Measurements from ENCODE around the gene IL17A.

Gene IL17A

GRCh38 chr6:52221302-52221701, 35.1 kb downstream of the IL17A start:
- H4K5ac ChIP-seq (ENCODE audit: low read length) = no peak overlapping the region
- no peaks in the 10 kb centered on the region for H3K79me2 ChIP-seq (ENCODE audit: control insufficient read depth, insufficient read depth, low read length)
- H3K23ac ChIP-seq (ENCODE audit: low read length) = no peak overlapping the region
- H3K9ac ChIP-seq (ENCODE audit: low read length) = no peak overlapping the region
- no peaks in the 10 kb centered on the region for H3K4me1 ChIP-seq (ENCODE audit: control insufficient read depth, low read depth, low read length)
- H4K8ac ChIP-seq (ENCODE audit: low read depth, low read length) = no peak overlapping the region
- no CpG with 5 or more reads among the region's 3 CpGs for WGBS (ENCODE audit: extremely low coverage, insufficient coverage, low lambda C conversion rate)
- no peak overlapping the region for H3K4ac ChIP-seq (ENCODE audit: low read depth, low read length)
- H3K27ac ChIP-seq (ENCODE audit: low read depth, low read length) = no peak overlapping the region
- H3K18ac ChIP-seq (ENCODE audit: low read length) = no peak overlapping the region
- no peak overlapping the region for H3K56ac ChIP-seq (ENCODE audit: low read length)
- no peak overlapping the region for H2AK5ac ChIP-seq (ENCODE audit: low read length)
- no peaks in the 10 kb centered on the region for H3K36me3 ChIP-seq (ENCODE audit: control insufficient read depth, insufficient read depth, low read length)
- no peak overlapping the region for H3K4me3 ChIP-seq (ENCODE audit: low read length)
- no peak overlapping the region for H2BK15ac ChIP-seq (replicated peaks; ENCODE audit: low read depth)
- H2BK120ac ChIP-seq (ENCODE audit: low read depth, low read length) = no peak overlapping the region
- no peak overlapping the region for H3K4me2 ChIP-seq (ENCODE audit: low read length)
- DNase-seq = no peak
- H2BK5ac ChIP-seq (ENCODE audit: low read length) = no peak overlapping the region
- no peaks in the 10 kb centered on the region for H3K27me3 ChIP-seq (ENCODE audit: insufficient read depth, low read length, poor library complexity)
- no peaks in the 10 kb centered on the region for H3K79me1 ChIP-seq (ENCODE audit: low read length)

- Histone ChIP-seq H4K5ac (ENCODE audit: low read length) (no peak overlapping the region), H3K4me1 (ENCODE audit: control insufficient read depth, low read depth, low read length) (no peaks in the 10 kb centered on the region), H3K9ac (ENCODE audit: low read length) (no peak overlapping the region), H3K4me3 (ENCODE audit: low read length) (no peak overlapping the region), H3K23ac (ENCODE audit: low read length) (no peak overlapping the region), H3K4ac (ENCODE audit: low read depth, low read length) (no peak overlapping the region), H3K4me2 (ENCODE audit: low read length) (no peak overlapping the region), H2BK15ac (replicated peaks; ENCODE audit: low read depth) (no peak overlapping the region), H3K18ac (ENCODE audit: low read length) (no peak overlapping the region), H4K8ac (ENCODE audit: low read depth, low read length) (no peak overlapping the region), H3K79me1 (ENCODE audit: low read length) (no peaks in the 10 kb centered on the region), H2BK5ac (ENCODE audit: low read length) (no peak overlapping the region), H2AK5ac (ENCODE audit: low read length) (no peak overlapping the region), H3K36me3 (ENCODE audit: control insufficient read depth, insufficient read depth, low read length) (no peaks in the 10 kb centered on the region), H3K56ac (ENCODE audit: low read length) (no peak overlapping the region), H3K27ac (ENCODE audit: low read depth, low read length) (no peak overlapping the region), H2BK120ac (ENCODE audit: low read depth, low read length) (no peak overlapping the region), H3K27me3 (ENCODE audit: insufficient read depth, low read length, poor library complexity) (no peaks in the 10 kb centered on the region), H3K79me2 (ENCODE audit: control insufficient read depth, insufficient read depth, low read length) (no peaks in the 10 kb centered on the region)
- no peak for DNase-seq
- no CpG with 5 or more reads among the region's 1 CpG for WGBS (ENCODE audit: extremely low coverage, insufficient coverage, low lambda C conversion rate)
These were observed 41.3 kb downstream of the IL17A start for GRCh38 chr6:52227495-52227894.

GRCh38 chr6:52230685-52231084, 44.5 kb downstream of the IL17A start:
- WGBS (ENCODE audit: extremely low coverage, insufficient coverage, low lambda C conversion rate) = no CpG with 5 or more reads among the region's 1 CpG
- no peak overlapping the region for H3K27ac ChIP-seq (ENCODE audit: low read depth, low read length)

GRCh38 chr6:52231406-52232127, 45.4 kb downstream of the IL17A start:
- Histone ChIP-seq H3K79me1 (ENCODE audit: low read length) (no peaks in the 10 kb centered on the region), H2AK5ac (ENCODE audit: low read length) (no peak overlapping the region), H3K18ac (ENCODE audit: low read length) (no peak overlapping the region), H3K9ac (ENCODE audit: low read length) (no peak overlapping the region), H4K8ac (ENCODE audit: low read depth, low read length) (no peak overlapping the region), H2BK15ac (replicated peaks; ENCODE audit: low read depth) (no peak overlapping the region), H2BK5ac (ENCODE audit: low read length) (no peak overlapping the region), H3K4ac (ENCODE audit: low read depth, low read length) (no peak overlapping the region), H3K4me1 (ENCODE audit: control insufficient read depth, low read depth, low read length) (no peaks in the 10 kb centered on the region), H3K27ac (ENCODE audit: low read depth, low read length) (no peak overlapping the region), H3K56ac (ENCODE audit: low read length) (no peak overlapping the region), H3K23ac (ENCODE audit: low read length) (no peak overlapping the region), H2BK120ac (ENCODE audit: low read depth, low read length) (no peak overlapping the region), H3K27me3 (ENCODE audit: insufficient read depth, low read length, poor library complexity) (no peaks in the 10 kb centered on the region), H4K5ac (ENCODE audit: low read length) (no peak overlapping the region), H3K4me2 (ENCODE audit: low read length) (no peak overlapping the region), H3K36me3 (ENCODE audit: control insufficient read depth, insufficient read depth, low read length) (no peaks in the 10 kb centered on the region), H3K79me2 (ENCODE audit: control insufficient read depth, insufficient read depth, low read length) (no peaks in the 10 kb centered on the region), H3K4me3 (ENCODE audit: low read length) (no peak overlapping the region)
- no CpG with 5 or more reads among the region's 8 CpGs for WGBS (ENCODE audit: extremely low coverage, insufficient coverage, low lambda C conversion rate)
- DNase-seq = no peak

More at GRCh38 chr6:52230685-52231084, 44.5 kb downstream of the IL17A start:
- no peak overlapping the region for H3K4me2 ChIP-seq (ENCODE audit: low read length)
- no peak overlapping the region for H2BK5ac ChIP-seq (ENCODE audit: low read length)
- H2BK15ac ChIP-seq (replicated peaks; ENCODE audit: low read depth) = no peak overlapping the region
- H3K27me3 ChIP-seq (ENCODE audit: insufficient read depth, low read length, poor library complexity) = no peaks in the 10 kb centered on the region
- H3K4me1 ChIP-seq (ENCODE audit: control insufficient read depth, low read depth, low read length) = no peaks in the 10 kb centered on the region
- no peak for DNase-seq
- no peak overlapping the region for H3K18ac ChIP-seq (ENCODE audit: low read length)
- H3K56ac ChIP-seq (ENCODE audit: low read length) = no peak overlapping the region
- H3K23ac ChIP-seq (ENCODE audit: low read length) = no peak overlapping the region
- H3K4me3 ChIP-seq (ENCODE audit: low read length) = no peak overlapping the region
- no peaks in the 10 kb centered on the region for H3K79me1 ChIP-seq (ENCODE audit: low read length)
- H3K4ac ChIP-seq (ENCODE audit: low read depth, low read length) = no peak overlapping the region
- H2AK5ac ChIP-seq (ENCODE audit: low read length) = no peak overlapping the region
- H2BK120ac ChIP-seq (ENCODE audit: low read depth, low read length) = no peak overlapping the region
- H3K79me2 ChIP-seq (ENCODE audit: control insufficient read depth, insufficient read depth, low read length) = no peaks in the 10 kb centered on the region
- no peak overlapping the region for H4K8ac ChIP-seq (ENCODE audit: low read depth, low read length)
- no peaks in the 10 kb centered on the region for H3K36me3 ChIP-seq (ENCODE audit: control insufficient read depth, insufficient read depth, low read length)
- no peak overlapping the region for H3K9ac ChIP-seq (ENCODE audit: low read length)
- no peak overlapping the region for H4K5ac ChIP-seq (ENCODE audit: low read length)

GRCh38 chr6:52233005-52233404, 46.8 kb downstream of the IL17A start:
- no peak overlapping the region for H4K5ac ChIP-seq (ENCODE audit: low read length)
- H2BK5ac ChIP-seq (ENCODE audit: low read length) = no peak overlapping the region
- H3K4ac ChIP-seq (ENCODE audit: low read depth, low read length) = no peak overlapping the region
- no CpG with 5 or more reads among the region's 4 CpGs for WGBS (ENCODE audit: extremely low coverage, insufficient coverage, low lambda C conversion rate)
- no peak overlapping the region for H3K23ac ChIP-seq (ENCODE audit: low read length)
- no peak overlapping the region for H3K4me2 ChIP-seq (ENCODE audit: low read length)
- H4K8ac ChIP-seq (ENCODE audit: low read depth, low read length) = no peak overlapping the region
- H3K79me1 ChIP-seq (ENCODE audit: low read length) = no peaks in the 10 kb centered on the region
- no peaks in the 10 kb centered on the region for H3K36me3 ChIP-seq (ENCODE audit: control insufficient read depth, insufficient read depth, low read length)
- no peak overlapping the region for H2BK120ac ChIP-seq (ENCODE audit: low read depth, low read length)
- no peak overlapping the region for H3K18ac ChIP-seq (ENCODE audit: low read length)
- H3K27me3 ChIP-seq (ENCODE audit: insufficient read depth, low read length, poor library complexity) = no peaks in the 10 kb centered on the region
- no peak overlapping the region for H2AK5ac ChIP-seq (ENCODE audit: low read length)
- no peaks in the 10 kb centered on the region for H3K4me1 ChIP-seq (ENCODE audit: control insufficient read depth, low read depth, low read length)
- no peak overlapping the region for H3K4me3 ChIP-seq (ENCODE audit: low read length)
- no peak overlapping the region for H3K27ac ChIP-seq (ENCODE audit: low read depth, low read length)
- H2BK15ac ChIP-seq (replicated peaks; ENCODE audit: low read depth) = no peak overlapping the region
- no peak for DNase-seq
- no peaks in the 10 kb centered on the region for H3K79me2 ChIP-seq (ENCODE audit: control insufficient read depth, insufficient read depth, low read length)
- H3K9ac ChIP-seq (ENCODE audit: low read length) = no peak overlapping the region
- H3K56ac ChIP-seq (ENCODE audit: low read length) = no peak overlapping the region

Data from mesendoderm (in vitro differentiated cells).